ENCODE data around the gene TBCD.

- no peak for TF ChIP-seq CTCF (conservative IDR thresholded peaks at IDR 0.05 in 1 of 2, IDR thresholded peaks at IDR 0.05 in 1 of 2; ENCODE audit: extremely low read depth in 1 of 2, insufficient read depth in 1 of 2, low read depth in 1 of 2, low read length in 2 of 2)
- TF ChIP-seq EZH2 (IDR thresholded peaks at IDR 0.05; ENCODE audit: borderline replicate concordance, low read length) = no peak
Measured at GRCh38 chr17:82901856-82902255, 150.0 kb downstream of the TBCD start.

All from mammary epithelial cell (primary cell).